ENCODE data around the gene MYOZ3.
A peak's percentile ranks its signal among the peaks of the same experiment; 100 is the strongest.

MYOZ3 gene

GRCh38 chr5:150642991-150643710 is 17.9 kb upstream of the MYOZ3 start:
- no peak for DNase-seq

- peak; percentile 11 for DNase-seq
Measured at GRCh38 chr5:150644058-150644457, 17.0 kb upstream of the MYOZ3 start.

GRCh38 chr5:150644514-150644913 is 16.5 kb upstream of the MYOZ3 start:
- DNase-seq, result peak; percentile 32

- DNase-seq, result peak; percentile 73
Measured at GRCh38 chr5:150645070-150645700, 15.9 kb upstream of the MYOZ3 start.

GRCh38 chr5:150647275-150648251 is 13.5 kb upstream of the MYOZ3 start:
- peak; percentile 57 for DNase-seq

GRCh38 chr5:150648294-150649107 is 12.6 kb upstream of the MYOZ3 start:
- no peak for DNase-seq

- DNase-seq, result no peak
Measured at GRCh38 chr5:150649108-150650020, 11.7 kb upstream of the MYOZ3 start.

- peak; percentile 63 for DNase-seq
Measured at GRCh38 chr5:150650021-150651006, 10.7 kb upstream of the MYOZ3 start.

GRCh38 chr5:150651382-150651781 is 9.7 kb upstream of the MYOZ3 start:
- DNase-seq, result peak; percentile 20

GRCh38 chr5:150651924-150652671 is 9.0 kb upstream of the MYOZ3 start:
- DNase-seq, result peak; percentile 61

- peak; percentile 4 for DNase-seq
Measured at GRCh38 chr5:150653145-150653761, 7.8 kb upstream of the MYOZ3 start.

GRCh38 chr5:150653762-150654556 is 7.1 kb upstream of the MYOZ3 start:
- no peak for DNase-seq

GRCh38 chr5:150655221-150655620 is 5.8 kb upstream of the MYOZ3 start:
- no peak for DNase-seq

GRCh38 chr5:150656191-150657132 is 4.6 kb upstream of the MYOZ3 start:
- DNase-seq, result peak; percentile 93

GRCh38 chr5:150658121-150658520 is 2.9 kb upstream of the MYOZ3 start:
- no peak for DNase-seq

- DNase-seq, result no peak
Measured at GRCh38 chr5:150658699-150659265, 2.3 kb upstream of the MYOZ3 start.
